Stimulated activated CD8-positive, alpha-beta memory T cell treated with anti-CD3 and anti-CD28 coated beads, Interleukin-15, amount 100 ng/mL, for 48 hours (primary cell): ENCODE data around the gene BAZ1B.
"Not testable (repeated sequence)": the region's sequence is repeated elsewhere in the genome, so short reads cannot be mapped to it uniquely, and the experiment has no call there.

ENCODE experiments used
- DNase-seq, 2 donors: peaks; one replicate each; pipeline ENCODE4 v3.0.0-alpha.2; 2020; ENCODE audit warnings: low read depth in 2 of 2

Gene BAZ1B

GRCh38 chr7:73538510-73538909 lies 16.4 kb upstream of the BAZ1B start:
- not testable (repeated sequence) for DNase-seq

- no peak for DNase-seq
Measured at GRCh38 chr7:73537051-73537450, 15.0 kb upstream of the BAZ1B start.

- no peak for DNase-seq
Measured at GRCh38 chr7:73536479-73536878, 14.4 kb upstream of the BAZ1B start.

- not testable (repeated sequence) for DNase-seq
Measured at GRCh38 chr7:73535918-73536317, 13.8 kb upstream of the BAZ1B start.

GRCh38 chr7:73533742-73534141 lies 11.6 kb upstream of the BAZ1B start:
- no peak for DNase-seq

- DNase-seq = no peak
Measured at GRCh38 chr7:73532224-73532623, 10.1 kb upstream of the BAZ1B start.

GRCh38 chr7:73530800-73531199 lies 8.7 kb upstream of the BAZ1B start:
- no peak for DNase-seq

- DNase-seq = no peak
Measured at GRCh38 chr7:73526896-73527821, 5.1 kb upstream of the BAZ1B start.

GRCh38 chr7:73526158-73526494 lies 4.0 kb upstream of the BAZ1B start:
- DNase-seq = not testable (repeated sequence)

- peak in 1 of 2 donors; percentile 58 for DNase-seq
Measured at GRCh38 chr7:73521636-73522104, 423 bp downstream of the BAZ1B start.

- DNase-seq = no peak
Measured at GRCh38 chr7:73520673-73521635, 1.1 kb downstream of the BAZ1B start.

GRCh38 chr7:73519867-73520672 lies 2.0 kb downstream of the BAZ1B start:
- DNase-seq = no peak

GRCh38 chr7:73518470-73518869 lies 3.6 kb downstream of the BAZ1B start:
- DNase-seq = no peak

- DNase-seq = no peak
Measured at GRCh38 chr7:73517241-73517995, 4.7 kb downstream of the BAZ1B start.

- no peak for DNase-seq
Measured at GRCh38 chr7:73515178-73515577, 6.9 kb downstream of the BAZ1B start.

- DNase-seq = no peak
Measured at GRCh38 chr7:73512018-73512780, 9.9 kb downstream of the BAZ1B start.

- DNase-seq = no peak
Measured at GRCh38 chr7:73509463-73509862, 12.6 kb downstream of the BAZ1B start.

- DNase-seq = no peak
Measured at GRCh38 chr7:73507556-73507955, 14.5 kb downstream of the BAZ1B start.

- DNase-seq = no peak
Measured at GRCh38 chr7:73504920-73505319, 17.2 kb downstream of the BAZ1B start.

- no peak for DNase-seq
Measured at GRCh38 chr7:73504017-73504416, 18.1 kb downstream of the BAZ1B start.
